Body of pancreas (tissue), 4 donors: Measurements from ENCODE around the gene NRIP3.

Experiments
- CTCF ChIP-seq, 7 experiments: fragments of 450-650 bp in 4 of 7; fragments of 200-600 bp in 3 of 7; sonication (generic) in 3 of 7; IDR thresholded peaks; one replicate each; pipeline ENCODE4 v1.5.1; 2016 to 2019; ENCODE audit warnings: antibody characterized with exemption in 7 of 7
- POLR2A ChIP-seq, 3 donors: fragments of 450-650 bp; IDR thresholded peaks; one replicate each; pipeline ENCODE4 v1.6.1; 2016; ENCODE audit warnings: antibody characterized with exemption in 3 of 3, mild to moderate bottlenecking in 2 of 3

- TF ChIP-seq CTCF (IDR thresholded peaks at IDR 0.05) (no peak), POLR2A (IDR thresholded peaks at IDR 0.05) (no peak)
These were observed 11.0 kb upstream of the NRIP3 start for GRCh38 chr11:9014826-9015225.
